WTC11 (cell line): ENCODE data around the gene SF3B2.

Source experiments
- EMX1 ChIP-seq: fragments of 250-450 bp; sonication (Bioruptor Pico); IDR thresholded peaks from 2 replicates; pipeline ENCODE4 v1.8.0; 2021; ENCODE audit warnings: mild to moderate bottlenecking
- ETV6 ChIP-seq: sonication (generic); formaldehyde crosslinking; IDR thresholded peaks from 2 replicates; pipeline ENCODE4 v1.8.1; 2022; ENCODE audit warnings: mild to moderate bottlenecking, missing genetic modification reagents
- FOXP1 ChIP-seq: sonication (generic); formaldehyde crosslinking; IDR thresholded peaks from 2 replicates; pipeline ENCODE4 v1.8.0; 2022; ENCODE audit warnings: missing genetic modification reagents, mild to moderate bottlenecking, moderate library complexity, borderline replicate concordance
- MLX ChIP-seq: sonication (generic); formaldehyde crosslinking; IDR thresholded peaks from 2 replicates; pipeline ENCODE4 v1.8.1; 2023; ENCODE audit warnings: mild to moderate bottlenecking, missing genetic modification reagents, moderate library complexity
- NFE2L1 ChIP-seq: sonication (generic); formaldehyde crosslinking; IDR thresholded peaks from 2 replicates; pipeline ENCODE4 v1.8.1; 2023; ENCODE audit warnings: missing genetic modification reagents
- TCF7 ChIP-seq: sonication (generic); formaldehyde crosslinking; IDR thresholded peaks from 2 replicates; pipeline ENCODE4 v1.8.0; 2022; ENCODE audit warnings: mild to moderate bottlenecking, low read depth, missing genetic modification reagents, moderate library complexity
- TP53 ChIP-seq: sonication (generic); formaldehyde crosslinking; IDR thresholded peaks from 2 replicates; pipeline ENCODE4 v1.8.1; 2023; ENCODE audit warnings: mild to moderate bottlenecking, missing genetic modification reagents
- ZNF232 ChIP-seq: sonication (generic); formaldehyde crosslinking; IDR thresholded peaks from 2 replicates; pipeline ENCODE4 v1.8.0; 2022; ENCODE audit warnings: mild to moderate bottlenecking, missing genetic modification reagents
- ZNF671 ChIP-seq: fragments of 250-450 bp; sonication (Bioruptor Pico); IDR thresholded peaks from 2 replicates; pipeline ENCODE4 v1.8.0; 2021; ENCODE audit warnings: mild to moderate bottlenecking
- TF ChIP-seq, protein P1 (sequence below): fragments of 200-600 bp; IDR thresholded peaks from 2 replicates; pipeline ENCODE4 v1.8.0; 2022; ENCODE audit warnings: antibody characterized with exemption
- TF ChIP-seq, protein P2 (sequence below): sonication (generic); formaldehyde crosslinking; IDR thresholded peaks from 2 replicates; pipeline ENCODE4 v1.8.1; 2023; ENCODE audit warnings: mild to moderate bottlenecking, moderate library complexity, missing genetic modification reagents
- TF ChIP-seq, protein P3 (sequence below): sonication (generic); formaldehyde crosslinking; IDR thresholded peaks from 2 replicates; pipeline ENCODE4 v1.8.1; 2023; ENCODE audit warnings: mild to moderate bottlenecking, missing genetic modification reagents

GRCh38 chr11:66063900-66064299 lies 11.7 kb downstream of the SF3B2 start:
- TF ChIP-seq MLX (no peak), NFE2L1 (CRISPR knock-in tag) (no peak), ZNF232 (CRISPR knock-in tag) (no peak), TCF7 (CRISPR knock-in tag) (no peak), FOXP1 (CRISPR knock-in tag) (no peak), EMX1 (CRISPR knock-in tag) (no peak), ETV6 (no peak), ZNF671 (CRISPR knock-in tag) (no peak), TP53 (CRISPR knock-in tag) (no peak)
- TF ChIP-seq, protein P1, sequence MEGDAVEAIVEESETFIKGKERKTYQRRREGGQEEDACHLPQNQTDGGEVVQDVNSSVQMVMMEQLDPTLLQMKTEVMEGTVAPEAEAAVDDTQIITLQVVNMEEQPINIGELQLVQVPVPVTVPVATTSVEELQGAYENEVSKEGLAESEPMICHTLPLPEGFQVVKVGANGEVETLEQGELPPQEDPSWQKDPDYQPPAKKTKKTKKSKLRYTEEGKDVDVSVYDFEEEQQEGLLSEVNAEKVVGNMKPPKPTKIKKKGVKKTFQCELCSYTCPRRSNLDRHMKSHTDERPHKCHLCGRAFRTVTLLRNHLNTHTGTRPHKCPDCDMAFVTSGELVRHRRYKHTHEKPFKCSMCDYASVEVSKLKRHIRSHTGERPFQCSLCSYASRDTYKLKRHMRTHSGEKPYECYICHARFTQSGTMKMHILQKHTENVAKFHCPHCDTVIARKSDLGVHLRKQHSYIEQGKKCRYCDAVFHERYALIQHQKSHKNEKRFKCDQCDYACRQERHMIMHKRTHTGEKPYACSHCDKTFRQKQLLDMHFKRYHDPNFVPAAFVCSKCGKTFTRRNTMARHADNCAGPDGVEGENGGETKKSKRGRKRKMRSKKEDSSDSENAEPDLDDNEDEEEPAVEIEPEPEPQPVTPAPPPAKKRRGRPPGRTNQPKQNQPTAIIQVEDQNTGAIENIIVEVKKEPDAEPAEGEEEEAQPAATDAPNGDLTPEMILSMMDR, result no peak
- TF ChIP-seq, protein P2, sequence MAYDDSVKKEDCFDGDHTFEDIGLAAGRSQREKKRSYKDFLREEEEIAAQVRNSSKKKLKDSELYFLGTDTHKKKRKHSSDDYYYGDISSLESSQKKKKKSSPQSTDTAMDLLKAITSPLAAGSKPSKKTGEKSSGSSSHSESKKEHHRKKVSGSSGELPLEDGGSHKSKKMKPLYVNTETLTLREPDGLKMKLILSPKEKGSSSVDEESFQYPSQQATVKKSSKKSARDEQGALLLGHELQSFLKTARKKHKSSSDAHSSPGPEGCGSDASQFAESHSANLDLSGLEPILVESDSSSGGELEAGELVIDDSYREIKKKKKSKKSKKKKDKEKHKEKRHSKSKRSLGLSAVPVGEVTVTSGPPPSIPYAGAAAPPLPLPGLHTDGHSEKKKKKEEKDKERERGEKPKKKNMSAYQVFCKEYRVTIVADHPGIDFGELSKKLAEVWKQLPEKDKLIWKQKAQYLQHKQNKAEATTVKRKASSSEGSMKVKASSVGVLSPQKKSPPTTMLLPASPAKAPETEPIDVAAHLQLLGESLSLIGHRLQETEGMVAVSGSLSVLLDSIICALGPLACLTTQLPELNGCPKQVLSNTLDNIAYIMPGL, result no peak
- TF ChIP-seq, protein P3, sequence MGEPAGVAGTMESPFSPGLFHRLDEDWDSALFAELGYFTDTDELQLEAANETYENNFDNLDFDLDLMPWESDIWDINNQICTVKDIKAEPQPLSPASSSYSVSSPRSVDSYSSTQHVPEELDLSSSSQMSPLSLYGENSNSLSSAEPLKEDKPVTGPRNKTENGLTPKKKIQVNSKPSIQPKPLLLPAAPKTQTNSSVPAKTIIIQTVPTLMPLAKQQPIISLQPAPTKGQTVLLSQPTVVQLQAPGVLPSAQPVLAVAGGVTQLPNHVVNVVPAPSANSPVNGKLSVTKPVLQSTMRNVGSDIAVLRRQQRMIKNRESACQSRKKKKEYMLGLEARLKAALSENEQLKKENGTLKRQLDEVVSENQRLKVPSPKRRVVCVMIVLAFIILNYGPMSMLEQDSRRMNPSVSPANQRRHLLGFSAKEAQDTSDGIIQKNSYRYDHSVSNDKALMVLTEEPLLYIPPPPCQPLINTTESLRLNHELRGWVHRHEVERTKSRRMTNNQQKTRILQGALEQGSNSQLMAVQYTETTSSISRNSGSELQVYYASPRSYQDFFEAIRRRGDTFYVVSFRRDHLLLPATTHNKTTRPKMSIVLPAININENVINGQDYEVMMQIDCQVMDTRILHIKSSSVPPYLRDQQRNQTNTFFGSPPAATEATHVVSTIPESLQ (CRISPR knock-in tag), result no peak
